ENCODE results near the gene SULT2B1.

SULT2B1 gene

GRCh38 chr19:48633148-48634035 is 81.4 kb downstream of the SULT2B1 start:
- no peak for DNase-seq (ENCODE audit: low read depth in 1 of 2, low spot score in 1 of 2)

DNA sequence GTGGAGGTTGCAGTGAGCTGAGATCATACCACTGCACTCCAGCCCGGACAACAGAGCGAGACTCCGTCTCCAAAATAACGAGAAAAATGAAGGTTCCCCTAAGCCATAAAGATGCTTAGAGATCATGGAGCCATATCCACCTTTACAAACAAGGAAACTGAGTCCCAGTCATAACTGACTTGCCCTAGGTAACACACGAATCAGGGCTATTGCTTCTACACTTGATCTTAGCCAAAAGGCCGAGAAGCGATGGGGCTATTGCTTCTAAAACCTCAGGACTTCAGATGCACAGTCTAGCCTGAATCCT is 82.0 kb downstream of the SULT2B1 start:
- no peak for DNase-seq (ENCODE audit: low read depth in 1 of 2, low spot score in 1 of 2)

GRCh38 chr19:48634424-48635262 is 82.7 kb downstream of the SULT2B1 start:
- peak; percentile 83 to 85 for DNase-seq (ENCODE audit: low read depth in 1 of 2, low spot score in 1 of 2)

DNA sequence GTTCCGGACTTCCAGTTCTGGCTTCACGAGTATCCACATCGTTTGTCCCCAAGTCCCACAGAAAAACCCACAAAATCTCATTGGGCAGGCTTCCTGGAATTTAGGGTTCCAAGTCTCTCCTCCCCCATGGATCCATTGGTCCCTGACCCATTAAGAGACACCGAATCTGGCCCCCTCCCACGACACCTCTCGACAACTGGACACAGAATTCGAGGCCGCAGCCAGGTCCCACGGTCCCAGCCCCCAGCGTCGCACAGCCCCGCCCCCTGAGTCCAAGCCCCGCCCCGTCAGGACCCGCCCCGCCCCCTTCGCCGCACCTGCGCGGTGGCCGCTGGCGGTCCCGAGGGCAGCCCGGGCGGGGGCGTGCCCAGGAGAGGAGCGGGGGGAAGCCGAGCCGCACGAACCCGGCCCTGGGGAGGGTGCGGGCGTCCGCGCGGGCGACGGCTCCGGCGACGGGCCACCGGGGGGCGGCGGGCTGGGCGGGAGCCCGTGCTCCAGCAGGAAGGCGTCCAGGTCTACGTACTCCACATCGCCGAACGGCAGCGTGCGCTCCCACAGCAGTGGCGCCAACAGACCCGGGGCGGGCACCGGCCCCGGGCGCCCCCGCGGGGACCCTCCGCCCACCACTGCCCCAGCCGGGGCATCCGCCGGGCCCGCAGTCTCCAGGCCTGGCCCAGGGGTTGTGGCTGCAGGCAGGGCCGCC is 83.4 kb downstream of the SULT2B1 start:
- peak; percentile 57 to 69 for DNase-seq (ENCODE audit: low read depth in 1 of 2, low spot score in 1 of 2)

DNA sequence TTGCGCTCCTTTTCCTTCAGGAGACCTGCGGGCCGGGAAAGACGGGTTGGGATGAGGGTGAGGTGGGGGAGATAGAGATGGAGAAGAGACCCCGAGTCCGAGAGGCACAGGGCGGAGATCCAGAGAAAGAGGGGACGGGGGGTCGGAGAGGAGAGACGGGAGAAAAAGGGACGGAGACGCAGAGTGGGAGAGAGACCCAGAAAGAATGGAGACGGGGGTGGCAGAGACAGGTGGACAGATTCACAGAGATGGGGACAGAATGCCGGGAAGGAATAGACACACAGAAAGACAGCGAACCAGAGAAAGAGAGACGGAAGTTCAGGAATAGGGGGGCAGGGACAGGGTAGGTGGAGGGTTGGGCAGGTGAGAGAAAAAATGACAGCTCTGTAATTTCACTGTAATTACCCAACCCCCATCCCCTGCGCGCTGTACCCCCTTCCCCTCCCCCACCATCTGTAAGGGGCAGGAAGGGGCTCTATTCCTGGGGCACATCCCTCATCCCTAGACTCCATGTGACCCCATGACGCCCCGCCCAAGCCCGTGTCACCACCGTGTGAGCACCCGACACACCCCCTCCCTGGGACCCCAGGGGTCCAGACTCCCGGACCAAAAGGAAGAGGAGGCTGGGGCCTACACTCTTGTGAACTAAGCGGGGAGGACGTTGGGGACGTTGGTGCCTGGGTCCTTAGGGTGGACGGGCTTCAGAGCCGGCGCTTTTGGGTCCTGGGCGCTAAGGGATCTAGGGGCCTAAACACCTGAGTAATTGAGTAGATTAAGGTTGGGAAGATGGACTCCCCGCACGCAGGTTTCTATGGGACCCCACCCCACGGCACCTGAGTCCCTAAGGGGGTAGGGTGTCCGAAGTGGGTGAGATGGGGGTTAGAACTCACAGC is 84.2 kb downstream of the SULT2B1 start:
- no peak for DNase-seq (ENCODE audit: low read depth in 1 of 2, low spot score in 1 of 2)

- no peak for DNase-seq (ENCODE audit: low read depth in 1 of 2, low spot score in 1 of 2)
Measured at GRCh38 chr19:48636859-48637448, 85.0 kb downstream of the SULT2B1 start, which contains the start of gene DBP. DBP (minus strand) TSS chr19:48637379; CDS start chr19:48636994, 385 bp downstream.

DNA sequence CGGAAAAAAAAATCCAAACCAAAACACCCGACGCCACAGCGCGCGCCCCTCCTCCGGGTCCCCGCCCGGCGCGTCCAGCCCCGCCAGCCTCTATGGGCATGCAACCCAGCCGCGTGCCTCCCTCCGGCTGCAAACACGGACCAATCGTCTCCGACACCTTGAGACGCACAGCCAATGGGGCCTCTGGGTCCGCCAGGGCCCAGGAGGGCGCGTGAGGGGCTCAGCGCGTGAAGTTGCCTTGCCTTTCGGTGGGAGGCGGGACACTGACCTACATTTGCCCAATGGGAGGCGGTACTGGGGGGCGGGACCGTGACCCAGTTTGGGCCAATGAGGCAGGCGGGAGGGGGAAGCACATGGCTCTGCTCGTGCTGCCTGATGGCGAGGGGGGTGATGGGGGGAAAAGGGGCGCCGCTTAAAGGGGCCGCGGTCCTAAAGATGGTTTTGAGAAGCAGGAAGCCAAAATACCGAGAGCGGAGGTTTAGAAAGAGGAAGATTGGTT is 85.5 kb downstream of the SULT2B1 start:
- peak; percentile 99 for DNase-seq (ENCODE audit: low read depth in 1 of 2, low spot score in 1 of 2)

GRCh38 chr19:48637948-48638830 is 86.2 kb downstream of the SULT2B1 start:
- DNase-seq (ENCODE audit: low read depth in 1 of 2, low spot score in 1 of 2) = peak; percentile 59 to 71

DNA sequence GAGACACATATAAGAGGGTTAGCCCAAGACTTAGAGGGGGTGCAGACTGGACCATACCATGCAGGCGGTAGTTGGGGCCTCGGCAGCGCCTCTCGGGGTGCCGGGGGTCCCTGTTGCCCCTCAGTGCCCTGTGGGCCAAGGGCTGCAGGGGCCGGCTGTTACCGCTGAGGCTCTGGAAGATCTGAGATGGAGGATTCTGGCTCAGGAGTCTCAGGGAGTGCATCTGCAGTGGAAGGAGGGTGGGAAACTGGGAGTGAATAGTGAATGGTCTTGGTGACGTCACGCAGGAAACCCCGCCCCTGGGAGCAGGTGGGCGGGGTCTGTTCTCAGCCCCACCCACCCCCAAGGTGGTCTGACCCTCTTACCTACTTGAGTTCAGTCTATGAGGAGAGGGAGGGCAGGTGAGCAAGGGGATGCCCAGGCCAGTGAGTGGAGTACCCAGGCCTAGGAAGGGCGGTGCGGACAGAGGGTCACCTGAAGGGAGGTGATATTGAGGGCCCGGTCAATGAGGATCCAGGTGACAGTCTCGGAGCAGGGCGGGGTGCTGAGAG is 86.9 kb downstream of the SULT2B1 start:
- no peak for DNase-seq (ENCODE audit: low read depth in 1 of 2, low spot score in 1 of 2)

DNA sequence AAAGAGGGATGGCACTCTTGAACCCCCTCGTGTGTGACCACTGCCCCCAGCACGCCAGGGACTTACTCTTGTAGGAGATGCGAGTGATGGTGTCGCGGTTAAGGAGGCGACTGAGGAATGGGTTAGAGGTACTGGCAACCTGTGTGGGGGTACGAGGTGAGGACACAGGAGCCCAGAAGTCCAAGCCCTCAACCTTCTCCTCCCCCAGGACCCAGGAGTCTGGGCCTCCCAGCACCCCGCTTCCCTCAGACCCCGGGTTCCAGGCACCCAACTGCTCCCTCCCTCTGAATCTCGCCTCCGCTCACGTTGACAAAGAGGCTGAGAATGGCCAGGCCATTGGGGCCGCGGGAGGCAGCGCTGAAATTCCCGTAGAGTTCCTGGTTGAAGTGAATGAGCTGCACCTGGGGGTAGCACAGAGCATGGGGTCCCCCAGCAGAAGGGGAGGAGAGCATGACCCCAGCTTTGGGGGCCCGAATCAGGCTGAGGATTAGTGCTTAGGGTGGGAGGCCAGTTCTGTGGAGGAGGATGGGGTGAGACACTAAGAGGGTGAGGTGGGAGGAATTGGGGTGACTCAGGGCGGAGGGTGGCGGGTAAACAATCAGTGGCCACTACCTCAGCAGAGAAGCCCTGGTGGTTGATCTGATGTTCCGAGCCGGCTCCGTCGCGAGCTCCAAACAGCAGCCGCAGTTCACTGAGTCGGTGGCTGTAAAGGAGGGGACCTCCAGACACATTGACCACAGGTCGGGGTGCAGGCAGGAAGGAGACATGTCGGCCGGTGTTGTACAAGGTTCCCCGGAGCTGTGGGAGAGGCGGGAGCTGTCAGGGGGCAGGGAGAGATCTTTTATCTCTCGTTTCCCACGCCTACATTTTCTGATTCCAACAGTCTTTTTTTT is 87.8 kb downstream of the SULT2B1 start:
- no peak for DNase-seq (ENCODE audit: low read depth in 1 of 2, low spot score in 1 of 2)

DNA sequence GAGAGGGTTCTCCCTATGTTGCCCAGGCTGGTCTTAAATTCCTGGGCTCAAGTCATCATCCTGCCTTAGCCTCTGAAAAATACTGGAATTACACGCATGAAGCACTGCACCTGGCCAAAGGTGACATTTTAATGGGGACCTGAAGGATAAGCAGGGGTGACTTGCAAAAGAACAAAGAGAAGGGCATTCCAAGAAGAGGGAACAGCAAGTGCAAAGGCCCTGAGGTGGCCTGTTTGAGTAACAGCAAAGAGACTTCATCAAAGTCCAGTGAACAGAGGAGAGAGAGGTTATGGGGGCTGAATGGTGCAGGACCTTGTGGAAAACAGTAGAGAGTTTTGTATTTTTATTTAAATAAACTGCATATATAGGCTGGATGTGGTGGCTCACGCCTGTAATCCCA is 89.9 kb downstream of the SULT2B1 start:
- DNase-seq (ENCODE audit: low read depth in 1 of 2, low spot score in 1 of 2) = no peak

DNA sequence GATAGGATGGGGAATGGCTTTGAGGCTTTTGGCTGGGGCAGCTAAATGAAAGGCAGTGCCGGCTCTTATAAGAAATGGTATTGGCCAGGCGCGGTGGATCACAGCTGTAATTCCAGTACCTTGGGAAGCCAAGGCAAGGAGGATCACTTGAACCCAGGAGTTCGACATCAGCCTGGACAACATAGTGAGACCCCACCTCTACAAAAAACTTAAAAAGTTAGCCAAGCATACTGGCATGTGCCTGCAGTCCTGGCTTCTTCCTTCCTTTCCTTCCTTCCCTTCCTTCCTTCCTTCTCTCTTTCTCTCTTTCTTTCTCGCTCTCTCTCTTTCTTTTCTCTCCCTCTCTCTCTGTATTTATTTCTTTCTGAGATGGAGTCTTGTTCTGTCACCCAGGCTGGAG is 90.9 kb downstream of the SULT2B1 start:
- DNase-seq (ENCODE audit: low read depth in 1 of 2, low spot score in 1 of 2) = no peak

GRCh38 chr19:48644355-48644754 is 92.4 kb downstream of the SULT2B1 start:
- no peak for DNase-seq (ENCODE audit: low read depth in 1 of 2, low spot score in 1 of 2)

DNA sequence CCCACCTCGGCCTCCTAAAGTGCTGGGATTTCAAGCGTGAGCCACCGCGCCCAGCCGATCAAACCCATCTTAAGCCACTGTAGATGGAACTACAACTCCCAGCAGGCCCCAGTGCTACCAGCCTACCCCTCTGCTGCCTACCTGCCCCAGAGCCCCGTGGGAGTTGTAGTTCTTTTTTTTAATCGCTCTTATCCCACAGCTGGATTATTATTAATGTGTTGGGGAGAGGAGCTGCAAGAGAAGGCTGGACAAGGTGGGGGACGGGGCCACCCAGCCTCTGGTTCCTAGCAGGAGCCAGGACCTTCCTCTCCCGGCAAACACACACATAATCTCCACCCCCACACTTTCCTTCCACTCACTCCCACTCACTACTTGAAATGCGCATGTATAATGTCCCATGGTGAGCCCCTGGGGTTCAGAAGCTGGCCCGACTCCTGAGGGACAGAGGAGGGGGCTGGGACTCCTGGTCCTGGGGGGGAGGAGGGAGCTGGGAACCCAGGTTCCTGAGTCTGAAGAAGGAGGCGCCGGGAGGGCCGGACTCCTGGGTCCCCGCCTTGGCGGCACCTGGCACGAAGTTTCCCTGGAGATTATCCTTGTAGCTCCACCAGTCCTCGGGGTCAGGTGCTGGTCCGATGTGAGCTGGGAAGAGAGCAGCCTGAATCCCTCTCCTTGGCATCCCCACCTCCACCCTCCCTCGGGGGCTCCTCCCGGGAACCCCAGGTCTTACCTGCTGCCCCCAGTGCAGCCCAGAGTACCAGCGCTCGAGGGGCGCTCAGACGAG is 93.1 kb downstream of the SULT2B1 start:
- DNase-seq (ENCODE audit: low read depth in 1 of 2, low spot score in 1 of 2) = peak; percentile 37 to 58

GRCh38 chr19:48645620-48646000 is 93.6 kb downstream of the SULT2B1 start:
- no peak for DNase-seq (ENCODE audit: low read depth in 1 of 2, low spot score in 1 of 2)

- peak; percentile 84 to 87 for DNase-seq (ENCODE audit: low read depth in 1 of 2, low spot score in 1 of 2)
Measured at GRCh38 chr19:48646001-48646721, 94.2 kb downstream of the SULT2B1 start, which contains the start of gene CA11. CA11 (minus strand) TSS chr19:48646187; CDS start chr19:48645632, 555 bp downstream.

All from activated T-helper 1 cell treated with anti-CD3 and anti-CD28 coated beads, Interleukin-2, amount 50 U/mL, for 16 hours (primary cell).